GM18861 (cell line): ENCODE measurements around the gene FBH1.
"Not testable (repeated sequence)": the region's sequence is repeated elsewhere in the genome, so short reads cannot be mapped to it uniquely, and the experiment has no call there.

Experiments used
- ATAC-seq: cut with Tn5 transposase; IDR thresholded peaks from one replicate; pipeline ENCODE4 v1.9.1; 2021; ENCODE audit not compliant: unreplicated experiment

Gene FBH1

DNA sequence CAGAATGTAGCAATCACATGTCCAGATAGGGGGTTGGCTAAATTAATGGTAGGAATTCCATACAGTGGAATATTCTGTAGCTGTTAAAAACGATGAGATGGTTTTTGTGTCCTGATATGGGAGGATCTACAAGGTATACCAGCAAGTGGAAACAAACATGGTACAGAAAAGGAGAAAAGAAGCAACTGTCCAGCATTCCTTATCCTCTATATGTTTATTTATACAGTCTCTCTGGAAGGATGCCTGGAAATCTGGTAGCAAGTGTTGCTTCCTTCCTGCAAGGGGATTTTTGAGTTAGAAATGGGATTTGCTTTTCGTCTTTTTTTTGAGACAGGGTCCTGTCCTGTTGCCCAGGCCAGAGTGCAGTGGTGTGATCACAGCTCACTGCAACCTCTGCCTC is 68.0 kb downstream of the FBH1 start:
- ATAC-seq, result no peak

DNA sequence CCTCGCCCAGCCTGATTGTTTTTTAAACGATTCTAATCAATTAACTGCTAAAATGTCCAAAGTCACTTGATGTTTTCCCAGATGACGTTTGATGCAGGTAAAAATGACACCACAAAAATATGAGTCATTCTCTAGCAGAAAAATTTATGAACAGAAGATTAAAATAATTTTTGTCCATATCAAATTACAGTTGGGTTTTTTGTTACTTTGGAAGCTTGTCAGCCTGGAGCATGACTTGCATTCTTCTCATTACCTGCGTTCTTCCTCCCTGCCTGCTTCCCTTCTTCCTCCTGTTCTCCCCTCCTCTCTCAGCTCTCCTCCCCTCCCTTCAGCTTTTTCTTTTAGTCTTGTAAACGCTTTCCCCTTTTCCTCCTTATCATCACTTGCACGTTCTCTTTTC is 68.6 kb downstream of the FBH1 start:
- no peak for ATAC-seq

- no peak for ATAC-seq
Observed at GRCh38 chr10:5959142-5959541, 69.1 kb downstream of the FBH1 start.

DNA sequence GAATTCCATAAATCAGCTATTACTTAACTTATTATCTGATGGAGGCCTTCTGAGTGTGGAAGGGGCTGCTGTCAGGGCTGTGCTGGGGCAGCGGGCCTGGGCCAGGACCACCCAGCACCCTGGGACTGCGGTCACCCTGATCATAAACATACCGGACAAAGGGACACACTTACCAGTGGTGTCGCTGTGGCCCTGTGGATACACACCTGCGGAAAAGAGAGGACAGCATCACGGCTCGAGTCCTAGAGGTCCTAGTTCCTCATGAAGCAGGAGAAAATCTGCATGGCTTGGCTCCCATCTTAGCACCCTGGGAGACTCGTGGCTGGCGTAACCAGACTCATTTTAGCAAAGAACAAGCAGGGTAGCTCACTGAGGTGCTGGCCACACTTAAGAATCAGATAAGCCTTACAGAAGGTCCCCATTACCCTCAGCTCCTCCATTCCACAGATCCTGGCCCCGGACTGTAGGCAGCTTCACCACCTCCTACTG is 69.6 kb downstream of the FBH1 start:
- ATAC-seq, result no peak

- no peak for ATAC-seq
Observed at GRCh38 chr10:5960070-5960972, 70.3 kb downstream of the FBH1 start.

- ATAC-seq, result not testable (repeated sequence)
Observed at GRCh38 chr10:5960973-5961275, 70.9 kb downstream of the FBH1 start.

- no peak for ATAC-seq
Observed at GRCh38 chr10:5961405-5962100, 71.5 kb downstream of the FBH1 start.

GRCh38 chr10:5962358-5962940 is 72.4 kb downstream of the FBH1 start:
- not testable (repeated sequence) for ATAC-seq

DNA sequence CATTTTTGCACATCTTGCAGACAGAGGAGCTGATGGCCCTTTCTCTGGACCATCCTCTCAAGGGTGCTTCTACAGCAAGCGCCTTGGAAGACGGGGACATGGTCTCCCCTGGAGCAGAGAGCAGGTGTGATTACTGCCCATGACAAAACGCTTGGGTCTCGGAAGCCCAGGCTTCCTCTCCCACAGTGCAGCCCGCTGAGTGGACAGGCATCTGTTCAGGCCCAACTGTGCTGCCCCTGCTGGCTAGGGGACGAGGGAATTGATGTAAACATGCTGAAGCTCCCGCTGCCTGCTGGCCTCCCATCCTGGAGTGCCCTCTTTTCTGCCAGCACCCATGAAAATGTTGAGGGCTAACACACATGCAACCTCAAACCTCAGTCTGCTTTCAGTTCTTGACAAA is 73.0 kb downstream of the FBH1 start:
- no peak for ATAC-seq

- ATAC-seq, result no peak
Observed at GRCh38 chr10:5963591-5963990, 73.5 kb downstream of the FBH1 start.

- no peak for ATAC-seq
Observed at GRCh38 chr10:5964736-5965135, 74.7 kb downstream of the FBH1 start.

DNA sequence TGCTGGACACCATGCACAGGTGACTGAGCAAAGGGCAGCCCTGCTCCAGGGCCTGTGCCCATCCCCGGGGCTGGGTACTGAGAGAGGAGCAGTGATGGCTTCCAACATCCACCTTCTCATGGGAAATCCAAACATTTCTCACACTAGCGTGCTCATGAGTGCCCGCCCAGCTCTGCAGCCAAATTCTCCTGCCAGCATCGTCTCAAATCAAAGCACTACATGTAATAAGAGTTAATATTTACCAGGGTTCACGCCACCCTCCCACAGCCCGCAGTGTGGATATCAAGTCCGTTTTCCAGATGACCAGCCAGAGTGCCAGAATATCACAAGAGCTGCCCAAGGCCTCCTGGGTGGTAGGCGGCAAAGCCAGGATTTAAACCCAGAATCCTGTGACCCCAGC is 75.2 kb downstream of the FBH1 start:
- ATAC-seq, result no peak

GRCh38 chr10:5968037-5968680 is 78.1 kb downstream of the FBH1 start:
- ATAC-seq, result no peak

DNA sequence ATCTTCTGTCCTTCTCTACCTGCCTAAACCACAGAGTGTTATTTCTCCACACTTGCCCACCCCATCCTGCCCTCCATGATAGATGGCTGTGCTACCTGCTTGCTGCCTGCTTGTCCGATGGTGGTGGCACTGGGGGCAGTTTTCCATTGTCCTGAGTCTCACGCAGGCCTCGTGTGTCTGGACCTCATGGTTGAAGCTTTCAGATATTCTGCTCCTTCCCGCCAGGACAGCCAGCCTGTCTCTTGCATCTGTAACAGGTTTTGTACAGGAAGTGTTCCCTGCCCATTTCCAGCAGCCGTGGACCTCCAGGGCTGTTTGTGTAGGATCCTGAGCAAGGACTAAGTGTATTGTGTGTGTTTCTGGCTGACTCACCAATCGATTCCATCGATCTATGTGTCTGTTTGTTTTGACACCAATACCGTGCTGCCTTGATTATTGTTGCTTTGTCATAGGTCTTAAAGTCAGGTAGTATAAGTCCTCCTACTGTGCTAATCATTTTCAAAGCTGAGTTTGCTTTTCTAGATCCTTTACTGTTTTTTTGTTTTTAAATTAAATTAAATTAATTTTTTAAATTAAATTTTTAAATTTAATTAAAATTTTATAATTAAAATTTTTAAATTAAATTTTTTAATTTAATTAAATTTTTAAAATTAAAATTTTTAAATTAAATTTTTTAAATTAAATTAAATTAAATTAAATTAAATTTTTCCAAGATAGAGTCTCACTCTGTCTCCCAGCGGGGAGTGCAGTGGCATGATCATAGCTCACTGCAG is 78.8 kb downstream of the FBH1 start:
- ATAC-seq, result no peak

DNA sequence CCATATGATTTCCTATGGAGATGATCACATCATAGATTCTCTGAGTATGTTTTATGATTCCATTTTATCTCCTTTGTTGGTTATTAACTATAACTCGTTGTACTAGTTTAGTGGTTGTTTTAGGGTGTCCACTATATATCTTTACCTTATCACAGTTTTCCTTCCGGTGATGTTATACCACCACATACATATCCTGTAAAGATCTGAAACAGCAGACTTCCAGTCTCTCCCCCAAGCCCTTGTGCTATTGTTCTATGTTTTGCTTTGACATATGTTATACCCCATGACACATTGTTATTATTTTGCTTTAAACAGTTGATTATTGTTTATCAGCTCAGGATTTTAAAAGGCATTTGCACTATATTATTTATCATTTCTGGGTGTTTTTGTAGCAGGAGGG is 80.0 kb downstream of the FBH1 start:
- ATAC-seq, result no peak

DNA sequence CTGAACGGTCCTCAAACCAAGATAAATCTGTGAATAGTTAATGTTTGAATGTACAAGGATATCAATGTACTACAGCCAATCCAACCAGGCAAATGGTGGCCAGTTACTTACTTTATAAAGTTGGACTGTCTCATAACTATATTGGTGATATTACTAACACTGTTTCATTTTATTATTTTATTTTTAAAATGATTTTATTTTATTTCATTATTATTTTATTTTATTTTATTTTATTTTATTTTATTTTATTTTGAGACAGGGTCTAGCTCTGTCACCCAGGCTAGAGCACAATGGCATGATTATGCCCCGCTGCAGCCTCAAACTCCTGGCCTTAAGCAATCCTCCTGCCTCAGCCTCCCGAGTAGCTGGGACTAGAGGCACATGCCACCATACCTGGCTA is 80.5 kb downstream of the FBH1 start:
- no peak for ATAC-seq

- no peak for ATAC-seq
Observed at GRCh38 chr10:5971315-5971832, 81.3 kb downstream of the FBH1 start.

- no peak for ATAC-seq
Observed at GRCh38 chr10:5971886-5972285, 81.8 kb downstream of the FBH1 start.

DNA sequence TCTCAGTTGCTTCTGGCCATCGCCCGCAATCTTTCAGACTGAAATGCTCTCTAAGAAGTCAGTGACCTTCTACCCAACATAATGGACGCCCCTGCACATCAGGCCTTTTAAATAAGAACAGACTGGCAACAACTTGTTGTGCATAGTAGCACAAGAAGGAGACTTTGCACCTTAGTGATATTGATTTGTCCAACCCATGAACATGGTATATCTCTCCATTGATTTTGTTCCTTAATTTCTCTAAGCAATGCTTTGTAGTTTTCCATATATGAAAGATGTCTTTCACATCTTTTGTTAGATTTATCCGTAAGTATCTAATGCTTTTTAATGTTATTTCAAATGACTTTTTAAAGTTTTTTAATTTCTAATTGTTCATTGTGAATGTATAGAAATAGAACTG is 83.0 kb downstream of the FBH1 start:
- no peak for ATAC-seq

DNA sequence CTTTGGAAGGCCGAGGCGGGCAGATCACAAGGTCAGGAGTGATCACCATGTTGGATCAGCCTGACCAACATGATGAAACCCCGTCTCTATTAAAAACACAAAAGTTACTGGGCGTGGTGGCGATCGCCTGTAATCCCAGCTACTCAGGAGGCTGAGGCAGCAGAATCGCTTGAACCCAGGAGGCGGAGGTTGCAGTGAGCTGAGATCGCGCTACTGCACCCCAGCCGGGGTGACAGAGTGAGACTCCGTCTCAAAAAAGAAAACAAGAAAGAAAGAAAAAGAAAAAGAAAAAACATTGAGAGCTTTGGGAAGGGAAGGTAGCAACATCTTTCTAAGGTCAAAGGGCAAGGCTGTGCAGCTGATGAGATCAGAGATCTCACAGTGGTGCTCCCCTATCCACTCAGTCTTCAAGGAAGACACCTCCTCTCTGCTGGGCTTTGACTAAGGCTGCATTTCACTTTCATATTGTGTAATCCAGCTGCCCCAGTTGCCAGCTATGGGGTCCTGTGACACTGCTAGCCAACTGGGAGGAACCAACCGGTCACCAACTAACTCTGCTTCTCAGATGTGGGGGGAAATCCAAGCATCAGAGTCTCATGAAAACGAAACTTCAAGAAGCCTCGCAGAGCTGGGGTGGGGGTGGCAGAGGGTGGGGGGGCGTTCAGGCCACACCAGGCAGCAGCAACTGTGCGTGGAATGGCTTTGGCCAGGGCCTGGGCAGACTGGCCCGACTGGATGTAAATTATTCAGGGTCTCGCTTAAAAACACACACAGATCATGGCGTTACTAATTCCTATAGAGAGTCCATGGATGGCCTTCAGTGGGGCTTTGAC is 85.8 kb downstream of the FBH1 start:
- peak; percentile 71 for ATAC-seq
